Measurements from ENCODE around the gene ZNF646.

GRCh38 chr16:31043898-31044481 lies 30.2 kb upstream of the ZNF646 start:
- TF ChIP-seq, protein P1, sequence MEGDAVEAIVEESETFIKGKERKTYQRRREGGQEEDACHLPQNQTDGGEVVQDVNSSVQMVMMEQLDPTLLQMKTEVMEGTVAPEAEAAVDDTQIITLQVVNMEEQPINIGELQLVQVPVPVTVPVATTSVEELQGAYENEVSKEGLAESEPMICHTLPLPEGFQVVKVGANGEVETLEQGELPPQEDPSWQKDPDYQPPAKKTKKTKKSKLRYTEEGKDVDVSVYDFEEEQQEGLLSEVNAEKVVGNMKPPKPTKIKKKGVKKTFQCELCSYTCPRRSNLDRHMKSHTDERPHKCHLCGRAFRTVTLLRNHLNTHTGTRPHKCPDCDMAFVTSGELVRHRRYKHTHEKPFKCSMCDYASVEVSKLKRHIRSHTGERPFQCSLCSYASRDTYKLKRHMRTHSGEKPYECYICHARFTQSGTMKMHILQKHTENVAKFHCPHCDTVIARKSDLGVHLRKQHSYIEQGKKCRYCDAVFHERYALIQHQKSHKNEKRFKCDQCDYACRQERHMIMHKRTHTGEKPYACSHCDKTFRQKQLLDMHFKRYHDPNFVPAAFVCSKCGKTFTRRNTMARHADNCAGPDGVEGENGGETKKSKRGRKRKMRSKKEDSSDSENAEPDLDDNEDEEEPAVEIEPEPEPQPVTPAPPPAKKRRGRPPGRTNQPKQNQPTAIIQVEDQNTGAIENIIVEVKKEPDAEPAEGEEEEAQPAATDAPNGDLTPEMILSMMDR (IDR thresholded peaks at IDR 0.05), result no peak
- TF ChIP-seq POLR2AphosphoS5 (IDR thresholded peaks at IDR 0.05; ENCODE audit: insufficient read depth in 1 of 2, low read depth in 1 of 2), result no peak
- no peak for TF ChIP-seq POLR2A (IDR thresholded peaks at IDR 0.05)

Data from vagina (tissue), 2 donors.